Measurements from ENCODE around the gene TCTN3.
"Not testable (repeated sequence)": the region's sequence is repeated elsewhere in the genome, so short reads cannot be mapped to it uniquely, and the experiment has no call there.

Gene TCTN3

GRCh38 chr10:95683966-95684365, 9.8 kb downstream of the TCTN3 start:
- DNase-seq, result no peak

- no peak for DNase-seq
Observed at GRCh38 chr10:95675403-95676116, 18.2 kb downstream of the TCTN3 start.

- DNase-seq, result no peak
Observed at GRCh38 chr10:95674643-95675042, 19.1 kb downstream of the TCTN3 start.

- not testable (repeated sequence) for DNase-seq
Observed at GRCh38 chr10:95672641-95673040, 21.1 kb downstream of the TCTN3 start.

GRCh38 chr10:95664543-95664942, 29.2 kb downstream of the TCTN3 start:
- DNase-seq, result no peak

- DNase-seq, result no peak
Observed at GRCh38 chr10:95663496-95663895, 30.2 kb downstream of the TCTN3 start.

GRCh38 chr10:95661818-95662217, 31.9 kb downstream of the TCTN3 start:
- DNase-seq, result peak in 1 of 3 experiments; percentile 0

GRCh38 chr10:95660283-95660682, 33.4 kb downstream of the TCTN3 start:
- no peak for DNase-seq

GRCh38 chr10:95657250-95657649, 36.5 kb downstream of the TCTN3 start:
- no peak for DNase-seq

- peak; percentile 74 to 84 (median 82) for DNase-seq
Observed at GRCh38 chr10:95656291-95657164, 37.2 kb downstream of the TCTN3 start, which contains the start of gene ALDH18A1. TSS of gene ALDH18A1 (minus strand) at chr10:95656711. CDS start at chr10:95653377, 3,334 bp downstream.

GRCh38 chr10:95655571-95656290, 38.0 kb downstream of the TCTN3 start:
- peak in 1 of 3 experiments; percentile 37 for DNase-seq

- DNase-seq, result no peak
Observed at GRCh38 chr10:95653895-95654294, 39.8 kb downstream of the TCTN3 start.

GRCh38 chr10:95651346-95652060, 42.2 kb downstream of the TCTN3 start:
- DNase-seq, result no peak

GRCh38 chr10:95650232-95650631, 43.5 kb downstream of the TCTN3 start:
- DNase-seq, result no peak

- no peak for DNase-seq
Observed at GRCh38 chr10:95648138-95648537, 45.6 kb downstream of the TCTN3 start.

GRCh38 chr10:95646160-95646559, 47.6 kb downstream of the TCTN3 start:
- DNase-seq, result no peak

- no peak for DNase-seq
Observed at GRCh38 chr10:95644901-95645300, 48.8 kb downstream of the TCTN3 start.

- DNase-seq, result no peak
Observed at GRCh38 chr10:95640891-95641315, 52.8 kb downstream of the TCTN3 start.

GRCh38 chr10:95637911-95638310, 55.8 kb downstream of the TCTN3 start:
- no peak for DNase-seq

GRCh38 chr10:95637140-95637539, 56.6 kb downstream of the TCTN3 start:
- no peak for DNase-seq

- DNase-seq, result no peak
Observed at GRCh38 chr10:95635319-95635733, 58.4 kb downstream of the TCTN3 start.

- no peak for DNase-seq
Observed at GRCh38 chr10:95628786-95629185, 64.9 kb downstream of the TCTN3 start.

- DNase-seq, result no peak
Observed at GRCh38 chr10:95626500-95626899, 67.2 kb downstream of the TCTN3 start.
